ENCODE results near the gene IL4R.

DNA sequence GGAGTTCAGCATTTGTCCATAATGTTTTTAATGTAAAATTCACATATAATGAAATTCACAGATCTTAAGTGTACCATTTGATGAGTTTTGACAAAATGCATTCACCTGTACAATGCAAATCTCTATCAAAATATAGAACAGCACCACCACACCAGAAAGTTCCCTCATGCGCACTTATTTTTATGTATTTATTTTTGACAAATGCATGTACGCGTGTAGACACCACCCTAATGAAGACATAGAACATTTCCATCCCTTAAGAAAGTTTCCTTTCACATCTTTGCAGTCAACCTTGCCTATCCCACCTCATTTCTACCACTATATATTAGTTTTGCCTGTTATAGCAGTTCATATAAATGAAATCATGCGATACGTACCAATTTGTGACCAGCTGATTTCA lies 15.6 kb upstream of the IL4R start:
- TF ChIP-seq, protein P1, sequence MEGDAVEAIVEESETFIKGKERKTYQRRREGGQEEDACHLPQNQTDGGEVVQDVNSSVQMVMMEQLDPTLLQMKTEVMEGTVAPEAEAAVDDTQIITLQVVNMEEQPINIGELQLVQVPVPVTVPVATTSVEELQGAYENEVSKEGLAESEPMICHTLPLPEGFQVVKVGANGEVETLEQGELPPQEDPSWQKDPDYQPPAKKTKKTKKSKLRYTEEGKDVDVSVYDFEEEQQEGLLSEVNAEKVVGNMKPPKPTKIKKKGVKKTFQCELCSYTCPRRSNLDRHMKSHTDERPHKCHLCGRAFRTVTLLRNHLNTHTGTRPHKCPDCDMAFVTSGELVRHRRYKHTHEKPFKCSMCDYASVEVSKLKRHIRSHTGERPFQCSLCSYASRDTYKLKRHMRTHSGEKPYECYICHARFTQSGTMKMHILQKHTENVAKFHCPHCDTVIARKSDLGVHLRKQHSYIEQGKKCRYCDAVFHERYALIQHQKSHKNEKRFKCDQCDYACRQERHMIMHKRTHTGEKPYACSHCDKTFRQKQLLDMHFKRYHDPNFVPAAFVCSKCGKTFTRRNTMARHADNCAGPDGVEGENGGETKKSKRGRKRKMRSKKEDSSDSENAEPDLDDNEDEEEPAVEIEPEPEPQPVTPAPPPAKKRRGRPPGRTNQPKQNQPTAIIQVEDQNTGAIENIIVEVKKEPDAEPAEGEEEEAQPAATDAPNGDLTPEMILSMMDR (IDR thresholded peaks at IDR 0.05): no peak
- TF ChIP-seq EZH2 (IDR thresholded peaks at IDR 0.05): no peak
